ENCODE data around the gene KDM2A.

Gene KDM2A

DNA sequence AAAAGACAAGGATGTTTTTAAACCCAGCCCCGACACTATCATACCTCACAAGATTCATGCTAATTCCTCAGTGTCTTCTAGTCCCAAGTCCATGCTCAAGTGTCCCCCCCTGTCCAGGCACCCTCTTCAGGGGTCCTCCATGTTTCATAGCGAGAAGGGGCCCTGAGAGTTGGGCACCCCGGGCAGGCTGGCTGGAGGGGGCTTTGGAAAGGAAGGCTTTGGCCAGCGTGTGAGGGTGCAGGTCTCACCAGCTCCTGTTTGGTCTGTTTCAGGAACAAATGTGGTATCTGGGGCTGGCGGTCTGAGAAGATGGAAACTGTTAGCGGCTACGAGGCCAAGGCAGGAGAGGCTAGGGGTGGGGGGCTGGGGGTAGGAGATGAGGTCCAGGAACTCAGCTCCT is 179.7 kb downstream of the KDM2A start (continued):
- TF ChIP-seq, protein P1, sequence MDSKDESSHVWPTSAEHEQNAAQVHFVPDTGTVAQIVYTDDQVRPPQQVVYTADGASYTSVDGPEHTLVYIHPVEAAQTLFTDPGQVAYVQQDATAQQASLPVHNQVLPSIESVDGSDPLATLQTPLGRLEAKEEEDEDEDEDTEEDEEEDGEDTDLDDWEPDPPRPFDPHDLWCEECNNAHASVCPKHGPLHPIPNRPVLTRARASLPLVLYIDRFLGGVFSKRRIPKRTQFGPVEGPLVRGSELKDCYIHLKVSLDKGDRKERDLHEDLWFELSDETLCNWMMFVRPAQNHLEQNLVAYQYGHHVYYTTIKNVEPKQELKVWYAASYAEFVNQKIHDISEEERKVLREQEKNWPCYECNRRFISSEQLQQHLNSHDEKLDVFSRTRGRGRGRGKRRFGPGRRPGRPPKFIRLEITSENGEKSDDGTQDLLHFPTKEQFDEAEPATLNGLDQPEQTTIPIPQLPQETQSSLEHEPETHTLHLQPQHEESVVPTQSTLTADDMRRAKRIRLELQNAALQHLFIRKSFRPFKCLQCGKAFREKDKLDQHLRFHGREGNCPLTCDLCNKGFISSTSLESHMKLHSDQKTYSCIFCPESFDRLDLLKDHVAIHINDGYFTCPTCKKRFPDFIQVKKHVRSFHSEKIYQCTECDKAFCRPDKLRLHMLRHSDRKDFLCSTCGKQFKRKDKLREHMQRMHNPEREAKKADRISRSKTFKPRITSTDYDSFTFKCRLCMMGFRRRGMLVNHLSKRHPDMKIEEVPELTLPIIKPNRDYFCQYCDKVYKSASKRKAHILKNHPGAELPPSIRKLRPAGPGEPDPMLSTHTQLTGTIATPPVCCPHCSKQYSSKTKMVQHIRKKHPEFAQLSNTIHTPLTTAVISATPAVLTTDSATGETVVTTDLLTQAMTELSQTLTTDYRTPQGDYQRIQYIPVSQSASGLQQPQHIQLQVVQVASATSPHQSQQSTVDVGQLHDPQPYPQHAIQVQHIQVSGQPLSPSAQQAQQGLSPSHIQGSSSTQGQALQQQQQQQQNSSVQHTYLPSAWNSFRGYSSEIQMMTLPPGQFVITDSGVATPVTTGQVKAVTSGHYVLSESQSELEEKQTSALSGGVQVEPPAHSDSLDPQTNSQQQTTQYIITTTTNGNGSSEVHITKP (tag by site-specific recombination; IDR thresholded peaks at IDR 0.05) = no peak
- no peak for TF ChIP-seq GLI4 (tag by site-specific recombination; IDR thresholded peaks at IDR 0.05)
- TF ChIP-seq, protein P2, sequence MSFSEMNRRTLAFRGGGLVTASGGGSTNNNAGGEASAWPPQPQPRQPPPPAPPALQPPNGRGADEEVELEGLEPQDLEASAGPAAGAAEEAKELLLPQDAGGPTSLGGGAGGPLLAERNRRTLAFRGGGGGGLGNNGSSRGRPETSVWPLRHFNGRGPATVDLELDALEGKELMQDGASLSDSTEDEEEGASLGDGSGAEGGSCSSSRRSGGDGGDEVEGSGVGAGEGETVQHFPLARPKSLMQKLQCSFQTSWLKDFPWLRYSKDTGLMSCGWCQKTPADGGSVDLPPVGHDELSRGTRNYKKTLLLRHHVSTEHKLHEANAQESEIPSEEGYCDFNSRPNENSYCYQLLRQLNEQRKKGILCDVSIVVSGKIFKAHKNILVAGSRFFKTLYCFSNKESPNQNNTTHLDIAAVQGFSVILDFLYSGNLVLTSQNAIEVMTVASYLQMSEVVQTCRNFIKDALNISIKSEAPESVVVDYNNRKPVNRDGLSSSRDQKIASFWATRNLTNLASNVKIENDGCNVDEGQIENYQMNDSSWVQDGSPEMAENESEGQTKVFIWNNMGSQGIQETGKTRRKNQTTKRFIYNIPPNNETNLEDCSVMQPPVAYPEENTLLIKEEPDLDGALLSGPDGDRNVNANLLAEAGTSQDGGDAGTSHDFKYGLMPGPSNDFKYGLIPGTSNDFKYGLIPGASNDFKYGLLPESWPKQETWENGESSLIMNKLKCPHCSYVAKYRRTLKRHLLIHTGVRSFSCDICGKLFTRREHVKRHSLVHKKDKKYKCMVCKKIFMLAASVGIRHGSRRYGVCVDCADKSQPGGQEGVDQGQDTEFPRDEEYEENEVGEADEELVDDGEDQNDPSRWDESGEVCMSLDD (tag by site-specific recombination; IDR thresholded peaks at IDR 0.05) = no peak
- TF ChIP-seq ZSCAN30 (tag by site-specific recombination; IDR thresholded peaks at IDR 0.05) = no peak

DNA sequence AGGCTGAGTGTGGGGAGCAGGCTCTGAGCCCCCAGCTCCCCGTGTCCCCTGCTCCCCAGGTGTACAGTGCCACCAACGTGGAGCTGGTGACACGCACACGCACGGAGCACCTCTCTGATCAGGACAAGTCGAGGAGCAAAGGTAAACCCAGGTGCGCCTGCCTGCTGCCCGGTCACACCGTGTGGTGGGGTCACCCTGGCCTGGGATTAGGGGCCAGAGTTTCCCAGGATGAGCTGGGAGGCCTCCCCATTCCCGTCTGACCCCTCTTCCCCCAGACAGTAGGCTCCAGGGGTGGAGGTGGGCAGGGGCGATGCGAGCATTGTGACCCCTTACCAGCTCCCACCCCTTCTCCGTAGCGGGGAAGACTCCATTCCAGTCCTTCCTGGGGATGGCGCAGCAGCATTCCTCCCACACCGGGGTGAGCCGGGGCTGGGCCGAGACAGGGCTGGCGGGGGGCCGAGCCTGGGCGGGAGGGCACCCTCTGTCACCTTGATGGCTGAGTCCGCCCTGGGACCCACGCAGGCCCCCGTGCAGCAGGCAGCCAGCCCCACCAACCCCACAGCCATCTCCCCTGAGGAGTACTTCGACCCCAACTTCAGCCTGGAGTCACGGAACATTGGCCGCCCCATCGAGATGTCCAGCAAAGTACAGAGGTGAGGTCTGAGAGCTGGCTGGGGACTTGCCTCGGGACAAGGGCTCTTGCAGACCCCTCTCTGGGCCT is 180.6 kb downstream of the KDM2A start:
- Histone ChIP-seq H3K4me3 (ENCODE audit: low read depth, low read length) (no peak overlapping the region), H3K4me1 (ENCODE audit: control insufficient read depth, insufficient read depth, low read length) (no peaks in the 10 kb centered on the region), H3K27ac (ENCODE audit: extremely low read depth, low read depth, low read length) (no peak overlapping the region), H3K36me3 (ENCODE audit: control insufficient read depth in 2 of 2, insufficient read depth in 1 of 2, low read length in 2 of 2) (peaks cover 6 to 60% of the 10 kb centered on the region in 2 experiments; a peak in 2 of 3 replicates), H3K9me3 (ENCODE audit: control insufficient read depth, insufficient read depth, low read depth, low read length) (no peaks in the 10 kb centered on the region)
- TF ChIP-seq, protein P3, sequence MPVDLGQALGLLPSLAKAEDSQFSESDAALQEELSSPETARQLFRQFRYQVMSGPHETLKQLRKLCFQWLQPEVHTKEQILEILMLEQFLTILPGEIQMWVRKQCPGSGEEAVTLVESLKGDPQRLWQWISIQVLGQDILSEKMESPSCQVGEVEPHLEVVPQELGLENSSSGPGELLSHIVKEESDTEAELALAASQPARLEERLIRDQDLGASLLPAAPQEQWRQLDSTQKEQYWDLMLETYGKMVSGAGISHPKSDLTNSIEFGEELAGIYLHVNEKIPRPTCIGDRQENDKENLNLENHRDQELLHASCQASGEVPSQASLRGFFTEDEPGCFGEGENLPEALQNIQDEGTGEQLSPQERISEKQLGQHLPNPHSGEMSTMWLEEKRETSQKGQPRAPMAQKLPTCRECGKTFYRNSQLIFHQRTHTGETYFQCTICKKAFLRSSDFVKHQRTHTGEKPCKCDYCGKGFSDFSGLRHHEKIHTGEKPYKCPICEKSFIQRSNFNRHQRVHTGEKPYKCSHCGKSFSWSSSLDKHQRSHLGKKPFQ (tag by site-specific recombination; IDR thresholded peaks at IDR 0.05) = no peak
- no peak for TF ChIP-seq ZNF701 (tag by site-specific recombination; IDR thresholded peaks at IDR 0.05)
- no peak for TF ChIP-seq ZNF830 (tag by site-specific recombination; IDR thresholded peaks at IDR 0.05; ENCODE audit: low read depth)
- no peak for TF ChIP-seq ZNF19 (tag by site-specific recombination; IDR thresholded peaks at IDR 0.05; ENCODE audit: low read depth)
- TF ChIP-seq ZNF555 (tag by site-specific recombination; conservative IDR thresholded peaks at IDR 0.05) = no peak
- no peak for TF ChIP-seq ZNF138 (tag by site-specific recombination; IDR thresholded peaks at IDR 0.05; ENCODE audit: borderline replicate concordance)
- no peak for TF ChIP-seq ZNF654 (tag by site-specific recombination; IDR thresholded peaks at IDR 0.05; ENCODE audit: low read depth)
- no peak for TF ChIP-seq ZNF529 (tag by site-specific recombination; IDR thresholded peaks at IDR 0.05; ENCODE audit: insufficient replicate concordance)
- TF ChIP-seq, protein P4, sequence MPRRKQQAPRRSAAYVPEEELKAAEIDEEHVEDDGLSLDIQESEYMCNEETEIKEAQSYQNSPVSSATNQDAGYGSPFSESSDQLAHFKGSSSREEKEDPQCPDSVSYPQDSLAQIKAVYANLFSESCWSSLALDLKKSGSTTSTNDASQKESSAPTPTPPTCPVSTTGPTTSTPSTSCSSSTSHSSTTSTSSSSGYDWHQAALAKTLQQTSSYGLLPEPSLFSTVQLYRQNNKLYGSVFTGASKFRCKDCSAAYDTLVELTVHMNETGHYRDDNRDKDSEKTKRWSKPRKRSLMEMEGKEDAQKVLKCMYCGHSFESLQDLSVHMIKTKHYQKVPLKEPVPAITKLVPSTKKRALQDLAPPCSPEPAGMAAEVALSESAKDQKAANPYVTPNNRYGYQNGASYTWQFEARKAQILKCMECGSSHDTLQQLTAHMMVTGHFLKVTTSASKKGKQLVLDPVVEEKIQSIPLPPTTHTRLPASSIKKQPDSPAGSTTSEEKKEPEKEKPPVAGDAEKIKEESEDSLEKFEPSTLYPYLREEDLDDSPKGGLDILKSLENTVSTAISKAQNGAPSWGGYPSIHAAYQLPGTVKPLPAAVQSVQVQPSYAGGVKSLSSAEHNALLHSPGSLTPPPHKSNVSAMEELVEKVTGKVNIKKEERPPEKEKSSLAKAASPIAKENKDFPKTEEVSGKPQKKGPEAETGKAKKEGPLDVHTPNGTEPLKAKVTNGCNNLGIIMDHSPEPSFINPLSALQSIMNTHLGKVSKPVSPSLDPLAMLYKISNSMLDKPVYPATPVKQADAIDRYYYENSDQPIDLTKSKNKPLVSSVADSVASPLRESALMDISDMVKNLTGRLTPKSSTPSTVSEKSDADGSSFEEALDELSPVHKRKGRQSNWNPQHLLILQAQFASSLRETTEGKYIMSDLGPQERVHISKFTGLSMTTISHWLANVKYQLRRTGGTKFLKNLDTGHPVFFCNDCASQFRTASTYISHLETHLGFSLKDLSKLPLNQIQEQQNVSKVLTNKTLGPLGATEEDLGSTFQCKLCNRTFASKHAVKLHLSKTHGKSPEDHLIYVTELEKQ (tag by site-specific recombination; IDR thresholded peaks at IDR 0.05; ENCODE audit: borderline replicate concordance) = no peak
- TF ChIP-seq ZFP41 (tag by site-specific recombination; IDR thresholded peaks at IDR 0.05; ENCODE audit: borderline replicate concordance) = no peak
- TF ChIP-seq ZNF140 (tag by site-specific recombination; IDR thresholded peaks at IDR 0.05) = no peak
- POLR2A ChIA-PET = interaction anchor here (3.7 kb wide), 1 partner anchor 11 kb away, joined by 17 read pairs; the partner anchor contains the start of gene ANKRD13D
- CTCF ChIA-PET = interaction anchor here (0.6 kb wide), 1 partner anchor 16 kb away, joined by 3 read pairs; no protein-coding TSS in a partner anchor
